ENCODE results near the gene N4BP3. TPM values are rescaled to one million over a fixed set of nuclear protein-coding genes. Genes with fewer than 3 reads are reported as not detected.

N4BP3 gene
- total and polyA plus RNA-seq, 2 of the 4 experiments (the other 2 are of a cell fraction): 0.14 to 0.18 TPM

- Histone ChIP-seq H3K4me3 (ENCODE audit: insufficient read depth, low read depth, low read length) (no peak overlapping the region), H3K27ac (ENCODE audit: insufficient read depth, low read length) (no peak overlapping the region), H2BK5ac (ENCODE audit: low read depth, low read length, poor library complexity, severe bottlenecking) (no peak overlapping the region), H4K20me1 (ENCODE audit: insufficient read depth, low read length) (no peaks in the 10 kb centered on the region; the same call in 1 of the 2 replicates), H2AK9ac (replicated peaks; ENCODE audit: low read depth, low read length, poor library complexity) (no peak overlapping the region), H3K4ac (ENCODE audit: low read depth, low read length) (no peak overlapping the region), H2BK20ac (ENCODE audit: low read depth, low read length) (no peak overlapping the region), H3K4me2 (ENCODE audit: low read depth, low read length) (no peak overlapping the region), H2AFZ (replicated peaks; ENCODE audit: low read length, poor library complexity) (no peak overlapping the region), H3K9me3 (ENCODE audit: control insufficient read depth, insufficient read depth, low read length) (no peaks in the 10 kb centered on the region), H3K56ac (ENCODE audit: extremely low read depth, insufficient read depth, low read length) (no peak overlapping the region), H3K23ac (ENCODE audit: low read depth, low read length) (no peak overlapping the region), H3K9ac (ENCODE audit: low read depth, low read length) (no peak overlapping the region), H4K8ac (ENCODE audit: low read depth in 2 of 2, low read length in 2 of 2) (no peak overlapping the region), H3K9me1 (ENCODE audit: insufficient read depth, low read length) (no peaks in the 10 kb centered on the region), H3K36me3 (ENCODE audit: control insufficient read depth, insufficient read depth, low read length) (no peaks in the 10 kb centered on the region), H3K79me1 (ENCODE audit: low read depth in 1 of 2, low read length in 2 of 2) (no peaks in the 10 kb centered on the region), H3K4me1 (ENCODE audit: control insufficient read depth, insufficient read depth, low read length) (peaks cover 6% of the 10 kb centered on the region; the same call in 1 of the 2 replicates), H3K27me3 (ENCODE audit: control insufficient read depth, insufficient read depth, low read length) (peaks cover 41% of the 10 kb centered on the region), H4K5ac (ENCODE audit: low read depth, low read length) (no peak overlapping the region), H2BK120ac (ENCODE audit: low read depth, low read length) (no peak overlapping the region), H2AK5ac (ENCODE audit: low read depth, low read length) (no peak overlapping the region), H4K91ac (ENCODE audit: insufficient read depth, low read depth, low read length) (no peak overlapping the region), H3K18ac (ENCODE audit: low read depth, low read length) (no peak overlapping the region), H3K14ac (replicated peaks; ENCODE audit: low read depth, low read length) (no peak overlapping the region), H2BK15ac (ENCODE audit: low read depth, low read length) (no peak overlapping the region)
- no peak for ATAC-seq (ENCODE audit: low read depth)
- DNase-seq: no peak
- 85% methylated on average over 4 of the region's 18 CpGs; no CpG with 5 or more reads in 1 of the 2 experiments for WGBS, 2 experiments (ENCODE audit: extremely low coverage in 2 of 2, insufficient read length in 1 of 2)
- ChIA-PET CTCF (no interaction called here), POLR2A (ENCODE audit: unreplicated experiment) (no interaction called here)
- dilution Hi-C loops (cut with HindIII; ENCODE audit: low sequenced_read_pairs, unreplicated experiment) (no loop called here), in situ Hi-C loops (cut with MboI; ENCODE audit: low sequenced_read_pairs) (no loop called here), intact Hi-C loops (cut with micrococcal nuclease) (no loop called here)
- no peak for TF ChIP-seq NFE2L2 (IDR thresholded peaks at IDR 0.05; ENCODE audit: low read depth, low read length)
- no peak for TF ChIP-seq USF2 (IDR thresholded peaks at IDR 0.05; ENCODE audit: low read depth, low read length)
- no peak for TF ChIP-seq MAFK (IDR thresholded peaks at IDR 0.05; ENCODE audit: low read depth, low read length)
- TF ChIP-seq CHD1 (IDR thresholded peaks at IDR 0.05; ENCODE audit: low read depth, low read length): no peak
- TF ChIP-seq ELK1 (IDR thresholded peaks at IDR 0.05; ENCODE audit: borderline replicate concordance, low read depth, low read length): no peak
- TF ChIP-seq MXI1 (IDR thresholded peaks at IDR 0.05; ENCODE audit: borderline replicate concordance, low read depth, low read length): no peak
- TF ChIP-seq RFX5 (IDR thresholded peaks at IDR 0.05; ENCODE audit: low read depth, low read length): no peak
- no peak for TF ChIP-seq CEBPB (IDR thresholded peaks at IDR 0.05; ENCODE audit: low read depth, low read length)
- no peak for TF ChIP-seq POLR2A (IDR thresholded peaks at IDR 0.05; ENCODE audit: low read depth, low read length)
- TF ChIP-seq FOS (IDR thresholded peaks at IDR 0.05; ENCODE audit: low read depth, low read length): no peak
- TF ChIP-seq SMC3 (IDR thresholded peaks at IDR 0.05; ENCODE audit: low read depth, low read length): no peak
- no peak for TF ChIP-seq BHLHE40 (IDR thresholded peaks at IDR 0.05; ENCODE audit: low read depth, low read length)
- TF ChIP-seq RCOR1 (IDR thresholded peaks at IDR 0.05; ENCODE audit: insufficient replicate concordance, low read length): no peak
- TF ChIP-seq CTCF (conservative IDR thresholded peaks at IDR 0.05; ENCODE audit: low read depth, low read length): no peak
- no peak for TF ChIP-seq RAD21 (IDR thresholded peaks at IDR 0.05; ENCODE audit: low read length)
- TF ChIP-seq MAZ (IDR thresholded peaks at IDR 0.05; ENCODE audit: borderline replicate concordance, low read depth, low read length): no peak
- BruUV-seq (replicated peaks): no TSS peak
Measured at GRCh38 chr5:178117923-178118701, 4.8 kb downstream of the N4BP3 start.

Measured in IMR-90 (cell line).